DMS153 treated with DMSO at 0.1 percent for 48 hours (cell line): Measurements from ENCODE around the gene DIP2B.

Source experiments
- DNase-seq: peaks from one replicate; lab custom pipeline; 2025; ENCODE audit not compliant: unreplicated experiment; lab: John Stamatoyannopoulos, UW

DIP2B gene

GRCh38 chr12:50720085-50720484 lies 215.3 kb downstream of the DIP2B start:
- no peak for DNase-seq

- DNase-seq = no peak
Measured at GRCh38 chr12:50720501-50720900, 215.7 kb downstream of the DIP2B start.

GRCh38 chr12:50723865-50724264 lies 219.1 kb downstream of the DIP2B start:
- no peak for DNase-seq

- DNase-seq = no peak
Measured at GRCh38 chr12:50725011-50725942, 220.5 kb downstream of the DIP2B start.

- DNase-seq = no peak
Measured at GRCh38 chr12:50727466-50727865, 222.7 kb downstream of the DIP2B start.

GRCh38 chr12:50728417-50728816 lies 223.6 kb downstream of the DIP2B start:
- no peak for DNase-seq

GRCh38 chr12:50728841-50729240 lies 224.1 kb downstream of the DIP2B start:
- DNase-seq = no peak

GRCh38 chr12:50732591-50732990 lies 227.8 kb downstream of the DIP2B start:
- no peak for DNase-seq

GRCh38 chr12:50733706-50734105 lies 228.9 kb downstream of the DIP2B start:
- DNase-seq = no peak

GRCh38 chr12:50734409-50735263 lies 229.9 kb downstream of the DIP2B start:
- no peak for DNase-seq

- no peak for DNase-seq
Measured at GRCh38 chr12:50739611-50740010, 234.8 kb downstream of the DIP2B start.

- no peak for DNase-seq
Measured at GRCh38 chr12:50740307-50740706, 235.5 kb downstream of the DIP2B start.

- DNase-seq = no peak
Measured at GRCh38 chr12:50742776-50743175, 238.0 kb downstream of the DIP2B start.

GRCh38 chr12:50745861-50746260 lies 241.1 kb downstream of the DIP2B start:
- DNase-seq = no peak

GRCh38 chr12:50746431-50746830 lies 241.6 kb downstream of the DIP2B start:
- no peak for DNase-seq

- DNase-seq = no peak
Measured at GRCh38 chr12:50747817-50748216, 243.0 kb downstream of the DIP2B start.

GRCh38 chr12:50749459-50749882 lies 244.7 kb downstream of the DIP2B start:
- DNase-seq = no peak

GRCh38 chr12:50750366-50750765 lies 245.6 kb downstream of the DIP2B start:
- no peak for DNase-seq

- no peak for DNase-seq
Measured at GRCh38 chr12:50751948-50752721, 247.3 kb downstream of the DIP2B start.

GRCh38 chr12:50753232-50753769 lies 248.5 kb downstream of the DIP2B start:
- DNase-seq = no peak
